ENCODE measurements around the gene ASMTL.
"Not testable (repeated sequence)": the region's sequence is repeated elsewhere in the genome, so short reads cannot be mapped to it uniquely, and the experiment has no call there.

Gene ASMTL

GRCh38 chrX:1481636-1482529 is 29.2 kb upstream of the ASMTL start:
- DNase-seq, result no peak

GRCh38 chrX:1480082-1480785 is 27.5 kb upstream of the ASMTL start:
- DNase-seq, result no peak

GRCh38 chrX:1477801-1478458 is 25.2 kb upstream of the ASMTL start:
- DNase-seq, result no peak

GRCh38 chrX:1477229-1477628 is 24.5 kb upstream of the ASMTL start:
- DNase-seq, result no peak

- DNase-seq, result no peak
Measured at GRCh38 chrX:1476682-1477081, 24.0 kb upstream of the ASMTL start.

GRCh38 chrX:1475881-1476280 is 23.2 kb upstream of the ASMTL start:
- no peak for DNase-seq

- no peak for DNase-seq
Measured at GRCh38 chrX:1475481-1475880, 22.8 kb upstream of the ASMTL start.

GRCh38 chrX:1474593-1474992 is 21.9 kb upstream of the ASMTL start:
- DNase-seq, result not testable (repeated sequence)

- DNase-seq, result no peak
Measured at GRCh38 chrX:1472975-1473374, 20.3 kb upstream of the ASMTL start.

GRCh38 chrX:1468250-1468772 is 15.6 kb upstream of the ASMTL start:
- DNase-seq, result peak; percentile 33

- DNase-seq, result no peak
Measured at GRCh38 chrX:1466971-1467561, 14.4 kb upstream of the ASMTL start.

GRCh38 chrX:1466232-1466661 is 13.5 kb upstream of the ASMTL start:
- no peak for DNase-seq

- DNase-seq, result no peak
Measured at GRCh38 chrX:1465286-1466231, 12.8 kb upstream of the ASMTL start.

- no peak for DNase-seq
Measured at GRCh38 chrX:1464971-1465285, 12.2 kb upstream of the ASMTL start.

- DNase-seq, result no peak
Measured at GRCh38 chrX:1464041-1464970, 11.6 kb upstream of the ASMTL start.

- DNase-seq, result no peak
Measured at GRCh38 chrX:1463581-1463980, 10.9 kb upstream of the ASMTL start.

- DNase-seq, result no peak
Measured at GRCh38 chrX:1462596-1463251, 10.0 kb upstream of the ASMTL start.

GRCh38 chrX:1462110-1462509 is 9.4 kb upstream of the ASMTL start:
- DNase-seq, result no peak

- DNase-seq, result no peak
Measured at GRCh38 chrX:1455948-1456280, 3.2 kb upstream of the ASMTL start.
